Peyer's patch (tissue), 4 donors: ENCODE measurements around the gene TMEM258. TPM values are rescaled to one million over a fixed set of nuclear protein-coding genes. Genes with fewer than 3 reads are reported as not detected.

Source experiments
- DNase-seq, 3 donors: peaks; one replicate each; pipeline ENCODE4 v3.0.0-alpha.2; 2017 to 2019
- H3K27ac ChIP-seq, 4 donors: fragments of 200-600 bp; sonication (generic); one replicate each; pipeline ENCODE4 v1.5.1; 2016 to 2019
- H3K27me3 ChIP-seq, 2 donors: fragments of 200-600 bp; sonication (generic); one replicate each; pipeline ENCODE4 v1.5.1; 2019
- H3K36me3 ChIP-seq, 3 donors: fragments of 200-600 bp; sonication (generic); one replicate each; pipeline ENCODE4 v1.5.1; 2016 to 2019
- H3K4me1 ChIP-seq, 4 donors: fragments of 200-600 bp; sonication (generic); one replicate each; pipeline ENCODE4 v1.5.1; 2016 to 2019
- H3K4me3 ChIP-seq, 4 donors: fragments of 200-600 bp; sonication (generic); 1 replicate in 3 of 4; 2 replicates in 1 of 4; pipeline ENCODE4 v1.5.1; 2016 to 2019; ENCODE audit warnings: mild to moderate bottlenecking in 1 of 4
- H3K9me3 ChIP-seq, 4 donors: fragments of 200-600 bp; sonication (generic); one replicate each; pipeline ENCODE4 v1.5.1; 2016 to 2019; ENCODE audit warnings: mild to moderate bottlenecking in 1 of 4
- POLR2A ChIP-seq, 2 donors: fragments of 450-650 bp; IDR thresholded peaks; one replicate each; pipeline ENCODE4 v1.5.1; 2017; ENCODE audit warnings: antibody characterized with exemption in 2 of 2, mild to moderate bottlenecking in 2 of 2, moderate library complexity in 2 of 2
- total RNA-seq, 4 donors: library from RNA; depleted of rRNA; stranded (reverse); fragments of >200 nt; gene quantifications; one replicate each; pipeline ENCODE4 v1.1.0, GENCODE V29; 2016
- TF ChIP-seq, protein P1 (sequence below), 6 experiments: fragments of 450-650 bp in 4 of 6; fragments of 200-600 bp in 2 of 6; sonication (generic) in 1 of 6; IDR thresholded peaks; one replicate each; pipeline ENCODE4 v1.5.1; 2017 to 2019; ENCODE audit warnings: antibody characterized with exemption in 6 of 6, mild to moderate bottlenecking in 3 of 6, moderate library complexity in 1 of 6

TMEM258 gene
- total RNA-seq, 4 donors from 2014 or later, result 28.7 to 34.7 (median 34.5) TPM; not detected in 1

DNA sequence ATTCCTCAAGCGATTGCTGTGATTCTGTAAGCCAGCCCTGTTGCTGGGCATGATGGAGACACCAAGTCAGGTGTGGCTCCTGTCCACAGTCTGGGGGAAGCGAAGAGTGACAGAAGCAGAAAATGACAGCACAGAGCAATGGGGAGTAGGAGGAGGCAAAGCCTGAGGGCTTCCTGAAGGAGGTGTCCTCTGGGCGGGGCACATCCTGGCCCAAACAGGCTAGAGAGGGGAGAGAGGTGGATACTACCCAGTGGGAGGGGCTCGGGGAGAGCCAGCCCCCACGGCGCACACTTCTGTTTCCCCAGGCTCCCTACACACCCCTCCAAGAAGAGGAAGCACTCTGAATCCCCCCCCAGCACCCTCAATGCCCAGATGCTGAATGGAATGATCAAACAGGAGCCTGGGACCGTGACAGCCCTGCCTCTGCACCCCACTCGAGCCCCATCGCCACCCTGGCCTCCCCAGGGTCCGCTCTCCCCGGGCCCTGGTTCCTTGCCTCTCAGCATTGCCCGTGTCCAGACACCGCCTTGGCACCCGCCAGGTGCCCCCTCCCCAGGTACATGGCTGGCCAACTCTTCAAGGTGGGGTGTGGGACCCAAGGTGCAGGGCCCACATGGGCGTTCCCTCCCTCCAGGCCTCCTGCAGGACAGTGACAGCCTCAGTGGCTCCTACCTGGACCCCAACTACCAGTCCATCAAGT, 21.1 kb downstream of the TMEM258 start:
- TF ChIP-seq POLR2A (IDR thresholded peaks at IDR 0.05), result no peak
- TF ChIP-seq, protein P1, sequence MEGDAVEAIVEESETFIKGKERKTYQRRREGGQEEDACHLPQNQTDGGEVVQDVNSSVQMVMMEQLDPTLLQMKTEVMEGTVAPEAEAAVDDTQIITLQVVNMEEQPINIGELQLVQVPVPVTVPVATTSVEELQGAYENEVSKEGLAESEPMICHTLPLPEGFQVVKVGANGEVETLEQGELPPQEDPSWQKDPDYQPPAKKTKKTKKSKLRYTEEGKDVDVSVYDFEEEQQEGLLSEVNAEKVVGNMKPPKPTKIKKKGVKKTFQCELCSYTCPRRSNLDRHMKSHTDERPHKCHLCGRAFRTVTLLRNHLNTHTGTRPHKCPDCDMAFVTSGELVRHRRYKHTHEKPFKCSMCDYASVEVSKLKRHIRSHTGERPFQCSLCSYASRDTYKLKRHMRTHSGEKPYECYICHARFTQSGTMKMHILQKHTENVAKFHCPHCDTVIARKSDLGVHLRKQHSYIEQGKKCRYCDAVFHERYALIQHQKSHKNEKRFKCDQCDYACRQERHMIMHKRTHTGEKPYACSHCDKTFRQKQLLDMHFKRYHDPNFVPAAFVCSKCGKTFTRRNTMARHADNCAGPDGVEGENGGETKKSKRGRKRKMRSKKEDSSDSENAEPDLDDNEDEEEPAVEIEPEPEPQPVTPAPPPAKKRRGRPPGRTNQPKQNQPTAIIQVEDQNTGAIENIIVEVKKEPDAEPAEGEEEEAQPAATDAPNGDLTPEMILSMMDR (IDR thresholded peaks at IDR 0.05), result no peak
- DNase-seq, result no peak
- no peaks in the 10 kb centered on the region for H3K9me3 ChIP-seq
- H3K4me1 ChIP-seq, result no peaks in the 10 kb centered on the region
- no peaks in the 10 kb centered on the region for H3K36me3 ChIP-seq
- H3K4me3 ChIP-seq, result no peak overlapping the region
- H3K27ac ChIP-seq, result no peak overlapping the region
- H3K27me3 ChIP-seq, result no peaks in the 10 kb centered on the region

DNA sequence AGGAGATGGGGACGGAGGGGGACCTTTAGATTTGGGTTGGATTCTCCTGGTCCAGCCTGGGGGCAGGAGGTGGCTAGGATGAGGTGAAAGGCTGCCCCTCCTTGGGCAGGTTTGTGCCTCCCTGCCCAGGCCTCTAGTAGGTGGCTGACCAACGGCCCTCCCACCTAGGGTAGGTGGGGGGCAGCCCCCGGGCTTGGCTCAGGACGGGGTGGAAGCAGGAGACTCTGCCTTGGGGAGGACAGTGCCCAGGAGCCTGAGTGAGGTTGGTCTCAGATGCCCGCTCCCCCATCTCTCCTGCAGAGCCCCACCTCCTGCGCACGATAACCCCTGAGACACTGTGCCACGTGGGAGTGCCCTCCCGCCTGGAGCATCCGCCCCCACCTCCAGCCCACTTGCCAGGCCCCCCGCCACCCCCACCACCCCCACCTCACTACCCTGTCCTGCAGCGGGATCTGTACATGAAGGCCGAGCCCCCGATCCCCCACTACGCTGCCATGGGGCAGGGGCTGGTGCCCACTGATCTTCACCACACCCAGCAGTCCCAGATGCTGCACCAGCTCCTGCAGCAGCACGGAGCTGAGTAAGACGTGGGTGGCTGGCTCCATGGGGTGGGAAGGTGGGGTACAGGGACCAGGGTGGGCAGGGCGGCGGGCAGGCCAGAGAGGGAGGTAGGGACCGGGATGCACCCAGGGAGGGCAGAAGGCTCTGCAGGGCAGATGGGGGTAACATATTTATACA, 22.3 kb downstream of the TMEM258 start:
- no peak for DNase-seq
- no peaks in the 10 kb centered on the region for H3K36me3 ChIP-seq
- TF ChIP-seq POLR2A (IDR thresholded peaks at IDR 0.05), result no peak
- TF ChIP-seq, protein P1 (IDR thresholded peaks at IDR 0.05), result no peak
- no peak overlapping the region for H3K4me3 ChIP-seq
- H3K27ac ChIP-seq, result no peak overlapping the region
- H3K27me3 ChIP-seq, result no peaks in the 10 kb centered on the region
- no peaks in the 10 kb centered on the region for H3K4me1 ChIP-seq
- no peaks in the 10 kb centered on the region for H3K9me3 ChIP-seq

DNA sequence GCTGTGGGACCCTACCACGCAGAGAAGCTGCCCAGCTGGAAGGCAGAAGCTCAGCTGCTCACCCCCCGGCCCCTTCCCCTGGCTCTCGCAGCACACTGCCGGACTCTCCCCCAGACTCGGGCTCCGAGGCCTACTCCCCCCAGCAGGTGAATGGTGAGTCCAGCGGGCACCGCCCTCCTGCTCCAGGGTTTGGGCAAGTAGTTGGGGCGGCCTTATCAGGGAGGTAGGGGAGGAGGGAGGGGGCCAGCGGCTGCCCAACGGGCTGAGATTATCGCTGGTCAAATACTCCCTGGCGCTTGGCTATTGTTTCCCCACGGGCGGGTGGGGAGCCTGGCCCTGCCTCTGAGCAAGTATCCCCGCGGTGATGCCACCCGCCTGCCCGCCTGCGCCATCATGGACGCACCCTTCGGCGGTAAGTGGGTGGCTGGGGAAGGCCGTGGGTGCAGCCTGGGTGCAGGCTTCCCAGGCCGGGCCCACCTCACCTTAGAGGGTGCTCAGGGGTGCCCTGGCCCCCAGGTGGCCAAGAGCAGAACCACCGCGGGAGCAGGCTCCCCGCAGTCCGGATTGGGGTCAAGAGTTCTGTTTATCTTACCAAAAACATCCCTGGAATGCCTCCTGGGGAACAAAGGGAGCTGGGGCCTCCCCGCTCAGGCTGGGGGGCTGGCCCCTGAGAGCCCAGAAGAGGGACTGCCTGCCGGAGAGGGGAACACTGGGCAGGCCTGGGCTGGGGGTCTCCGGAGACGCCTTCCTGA, 23.1 kb downstream of the TMEM258 start:
- DNase-seq, result no peak
- Histone ChIP-seq H3K9me3 (no peaks in the 10 kb centered on the region), H3K27me3 (no peaks in the 10 kb centered on the region), H3K4me3 (no peak overlapping the region), H3K27ac (no peak overlapping the region), H3K36me3 (no peaks in the 10 kb centered on the region), H3K4me1 (no peaks in the 10 kb centered on the region)
- no peak for TF ChIP-seq POLR2A (IDR thresholded peaks at IDR 0.05)
- TF ChIP-seq, protein P1 (IDR thresholded peaks at IDR 0.05), result no peak

DNA sequence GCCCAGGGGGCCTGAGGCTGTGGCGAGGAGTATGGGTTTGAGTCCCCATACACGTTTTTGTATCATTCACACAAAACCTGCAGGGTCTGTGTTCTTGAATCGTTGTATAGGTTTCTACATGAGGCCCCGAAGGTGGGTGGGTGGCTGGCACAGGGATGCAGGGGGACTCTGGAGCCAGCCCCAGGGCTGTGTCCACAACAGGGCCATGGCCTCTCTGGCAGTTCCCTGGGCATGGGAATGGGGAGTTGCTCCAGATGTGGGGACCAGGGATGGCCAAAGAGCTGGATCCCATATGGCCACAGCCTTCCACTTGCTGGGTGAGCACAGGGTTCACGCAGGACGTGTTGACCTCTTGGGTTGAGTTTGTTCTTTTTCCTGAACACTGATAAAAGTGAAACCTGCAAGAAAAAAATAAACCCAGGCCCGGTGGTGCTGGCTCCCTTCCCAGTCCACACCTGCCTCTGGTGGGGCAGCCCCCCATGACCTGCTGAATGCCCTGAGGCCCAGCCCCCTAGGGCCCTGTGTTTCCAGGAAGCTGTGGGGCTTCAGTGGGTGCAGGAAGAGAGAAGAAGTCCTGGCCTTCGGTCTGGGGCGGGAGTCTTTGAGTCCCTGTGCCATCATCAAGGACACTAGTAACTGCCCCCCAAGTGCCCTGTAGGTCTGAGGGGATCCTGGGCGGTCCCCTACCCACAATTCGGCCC, 23.9 kb downstream of the TMEM258 start:
- Histone ChIP-seq H3K4me1 (no peaks in the 10 kb centered on the region), H3K4me3 (no peak overlapping the region), H3K27me3 (no peaks in the 10 kb centered on the region), H3K9me3 (no peaks in the 10 kb centered on the region), H3K27ac (no peak overlapping the region), H3K36me3 (no peaks in the 10 kb centered on the region)
- DNase-seq, result no peak
- TF ChIP-seq, protein P1 (IDR thresholded peaks at IDR 0.05), result no peak
- no peak for TF ChIP-seq POLR2A (IDR thresholded peaks at IDR 0.05)

DNA sequence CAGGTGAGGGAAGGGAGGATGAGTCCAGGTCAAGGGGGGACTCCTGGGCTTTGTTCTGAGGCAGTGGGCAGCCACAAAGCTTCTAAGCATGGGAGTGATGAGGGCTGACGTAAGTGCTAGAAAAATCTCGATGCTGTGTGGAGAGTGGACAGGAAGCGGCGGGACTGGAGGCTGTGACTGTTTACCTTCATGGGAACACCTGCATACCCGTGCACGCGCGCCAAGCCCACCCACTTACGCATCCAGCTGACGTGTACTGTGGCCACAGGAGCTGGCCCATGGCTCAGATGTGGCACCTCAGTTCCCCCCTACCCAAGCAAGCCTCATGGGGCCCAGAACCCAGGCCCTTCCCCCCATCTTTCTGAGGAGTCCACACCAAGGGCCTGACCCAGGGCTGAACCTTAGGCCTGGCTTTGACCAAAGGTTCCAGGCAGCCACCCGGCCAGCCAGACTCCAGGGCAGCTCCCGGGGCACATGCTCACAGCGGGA, 26.0 kb downstream of the TMEM258 start:
- Histone ChIP-seq H3K4me1 (no peaks in the 10 kb centered on the region), H3K27ac (no peak overlapping the region), H3K36me3 (no peaks in the 10 kb centered on the region), H3K27me3 (no peaks in the 10 kb centered on the region), H3K9me3 (no peaks in the 10 kb centered on the region), H3K4me3 (no peak overlapping the region)
- no peak for TF ChIP-seq POLR2A (IDR thresholded peaks at IDR 0.05)
- TF ChIP-seq, protein P1 (IDR thresholded peaks at IDR 0.05), result no peak
- DNase-seq, result no peak
